ENCODE data around the gene ZBTB6. TPM values are rescaled to one million over a fixed set of nuclear protein-coding genes. Genes with fewer than 3 reads are reported as not detected.

The ZBTB6 gene
- total RNA-seq, 4 donors from 2014 or later: 6.9 to 9.6 (median 8.3) TPM

DNA sequence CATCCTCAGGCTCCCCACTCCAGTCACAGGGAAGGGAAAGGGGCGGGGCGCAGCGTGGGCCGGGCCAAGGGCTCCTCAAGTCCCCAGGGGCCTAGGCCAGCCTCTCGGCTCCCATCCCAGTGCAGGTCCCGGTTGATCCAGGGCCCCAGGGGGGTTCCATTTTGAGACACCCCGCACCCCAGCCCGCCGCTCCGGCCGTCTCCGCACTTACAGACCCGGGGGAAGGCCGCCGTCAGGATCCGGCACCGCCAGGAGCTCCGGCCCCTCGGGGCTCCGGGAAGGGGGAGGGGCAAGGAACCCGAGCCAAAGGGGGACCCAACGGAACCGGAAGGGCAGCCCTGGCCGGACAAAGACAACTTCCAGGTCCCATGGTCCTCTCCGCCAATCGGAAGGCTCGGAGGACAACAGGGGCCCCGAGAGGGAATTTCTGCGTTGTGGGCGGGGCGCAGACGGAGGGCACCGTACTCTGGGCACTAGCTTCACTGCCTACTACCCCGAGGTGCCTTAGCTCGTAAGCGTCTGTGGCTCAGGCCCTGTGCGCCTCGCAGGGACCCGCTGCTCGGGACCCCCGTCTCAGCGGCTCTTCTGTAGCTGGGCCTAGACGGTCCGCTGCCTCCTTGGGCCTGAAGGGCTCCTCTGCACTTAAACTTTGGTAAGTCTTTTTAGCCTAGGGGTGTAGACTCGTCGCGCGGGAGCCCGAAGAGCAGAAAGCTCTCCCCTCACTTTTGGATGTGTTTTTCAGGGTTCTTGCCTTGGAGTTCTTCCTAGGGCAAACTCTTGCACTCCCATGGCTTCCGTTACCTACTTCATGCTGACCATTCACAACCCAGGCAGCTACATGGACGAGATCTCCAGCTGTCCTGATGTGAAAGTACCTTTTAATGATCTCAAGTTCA lies 18.4 kb upstream of the ZBTB6 start, which contains the start of gene ZBTB26:
TSS of gene ZBTB26 (minus strand) at position 287 of the 896 bp plus-strand sequence. CDS start 11,578 bp downstream, outside the sequence.
- WGBS, 2 donors: 0% methylated on average over 30 to 35 of the region's 51 CpGs
- peak; percentile 93 to 98 for DNase-seq (ENCODE audit: low spot score in 2 of 2)
- peak within 1 kb of the TSS; percentile 69 for H3K4me3 ChIP-seq (ENCODE audit: low read depth, poor library complexity, severe bottlenecking)
- no peak for TF ChIP-seq POLR2A (IDR thresholded peaks at IDR 0.05)
- TF ChIP-seq, protein P1, sequence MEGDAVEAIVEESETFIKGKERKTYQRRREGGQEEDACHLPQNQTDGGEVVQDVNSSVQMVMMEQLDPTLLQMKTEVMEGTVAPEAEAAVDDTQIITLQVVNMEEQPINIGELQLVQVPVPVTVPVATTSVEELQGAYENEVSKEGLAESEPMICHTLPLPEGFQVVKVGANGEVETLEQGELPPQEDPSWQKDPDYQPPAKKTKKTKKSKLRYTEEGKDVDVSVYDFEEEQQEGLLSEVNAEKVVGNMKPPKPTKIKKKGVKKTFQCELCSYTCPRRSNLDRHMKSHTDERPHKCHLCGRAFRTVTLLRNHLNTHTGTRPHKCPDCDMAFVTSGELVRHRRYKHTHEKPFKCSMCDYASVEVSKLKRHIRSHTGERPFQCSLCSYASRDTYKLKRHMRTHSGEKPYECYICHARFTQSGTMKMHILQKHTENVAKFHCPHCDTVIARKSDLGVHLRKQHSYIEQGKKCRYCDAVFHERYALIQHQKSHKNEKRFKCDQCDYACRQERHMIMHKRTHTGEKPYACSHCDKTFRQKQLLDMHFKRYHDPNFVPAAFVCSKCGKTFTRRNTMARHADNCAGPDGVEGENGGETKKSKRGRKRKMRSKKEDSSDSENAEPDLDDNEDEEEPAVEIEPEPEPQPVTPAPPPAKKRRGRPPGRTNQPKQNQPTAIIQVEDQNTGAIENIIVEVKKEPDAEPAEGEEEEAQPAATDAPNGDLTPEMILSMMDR (IDR thresholded peaks at IDR 0.05): no peak
- intact Hi-C loops (cut with DNase I; ENCODE audit: low total_unique reads): no loop called here

GRCh38 chr9:122930541-122931225 lies 17.6 kb upstream of the ZBTB6 start:
- 24 to 26% methylated on average over 9 to 10 of the region's 10 CpGs for WGBS, 2 donors
- DNase-seq (ENCODE audit: low spot score in 2 of 2): no peak
- H3K4me3 ChIP-seq (ENCODE audit: low read depth, poor library complexity, severe bottlenecking): peak overlapping the region; percentile 69
- TF ChIP-seq, protein P1 (IDR thresholded peaks at IDR 0.05): no peak
- TF ChIP-seq POLR2A (IDR thresholded peaks at IDR 0.05): no peak
- intact Hi-C loops (cut with DNase I; ENCODE audit: low total_unique reads): no loop called here

DNA sequence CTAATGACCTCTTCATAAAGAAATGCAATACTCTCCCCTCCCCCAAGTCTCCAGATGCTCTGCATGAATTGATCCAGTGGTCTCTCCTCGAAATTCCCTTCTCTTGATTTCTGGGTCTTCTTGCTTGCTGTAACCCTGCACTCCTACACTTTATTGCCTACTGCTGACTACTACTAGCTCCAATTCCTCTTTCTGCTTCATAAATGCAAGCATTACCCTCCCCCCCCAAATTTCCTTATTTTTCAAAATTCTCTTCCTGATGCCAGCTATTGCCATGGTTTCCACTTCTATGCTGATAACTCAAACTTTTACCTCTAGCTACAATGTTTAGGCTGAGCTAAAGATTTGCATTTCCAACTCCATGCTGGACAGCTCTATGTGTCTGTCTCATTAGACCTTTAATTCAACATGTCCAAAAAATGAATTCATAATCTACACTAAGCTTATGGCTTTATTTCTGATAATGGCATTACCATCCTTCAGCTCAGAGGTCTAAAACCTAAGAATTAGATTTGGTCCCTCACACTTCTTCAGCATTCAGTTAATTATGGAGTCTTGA lies 16.8 kb upstream of the ZBTB6 start:
- no peak overlapping the region for H3K4me3 ChIP-seq (ENCODE audit: low read depth, poor library complexity, severe bottlenecking)
- intact Hi-C loops (cut with DNase I; ENCODE audit: low total_unique reads): no loop called here
- no peak for DNase-seq (ENCODE audit: low spot score in 2 of 2)
- TF ChIP-seq, protein P1 (IDR thresholded peaks at IDR 0.05): no peak
- TF ChIP-seq POLR2A (IDR thresholded peaks at IDR 0.05): no peak
- WGBS, 2 donors: 76 to 88% methylated on average over 1 of the region's 1 CpG

DNA sequence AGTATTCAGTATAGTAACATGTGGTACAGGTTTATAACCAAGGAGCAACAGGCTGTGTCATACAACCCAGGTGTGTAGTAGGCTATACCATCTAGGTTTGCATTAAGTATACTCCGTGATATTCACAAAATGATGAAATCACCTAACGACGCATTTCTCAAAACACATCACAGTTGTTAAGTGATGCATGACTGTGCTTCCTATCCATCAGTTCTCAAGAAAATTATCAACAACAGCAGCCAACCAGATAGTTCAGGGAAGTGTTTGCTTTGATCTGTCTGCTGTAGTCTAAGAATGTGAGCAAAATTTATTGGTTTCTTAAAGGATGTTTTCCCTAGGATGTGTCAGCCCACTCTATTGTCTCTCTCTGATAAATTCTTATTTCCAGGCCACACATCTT lies 10.8 kb upstream of the ZBTB6 start:
- TF ChIP-seq POLR2A (IDR thresholded peaks at IDR 0.05): no peak
- TF ChIP-seq, protein P1 (IDR thresholded peaks at IDR 0.05): no peak
- DNase-seq (ENCODE audit: low spot score in 2 of 2): no peak
- 94 to 95% methylated on average over 3 of the region's 3 CpGs for WGBS, 2 donors
- intact Hi-C loops (cut with DNase I; ENCODE audit: low total_unique reads): no loop called here
- no peak overlapping the region for H3K4me3 ChIP-seq (ENCODE audit: low read depth, poor library complexity, severe bottlenecking)

DNA sequence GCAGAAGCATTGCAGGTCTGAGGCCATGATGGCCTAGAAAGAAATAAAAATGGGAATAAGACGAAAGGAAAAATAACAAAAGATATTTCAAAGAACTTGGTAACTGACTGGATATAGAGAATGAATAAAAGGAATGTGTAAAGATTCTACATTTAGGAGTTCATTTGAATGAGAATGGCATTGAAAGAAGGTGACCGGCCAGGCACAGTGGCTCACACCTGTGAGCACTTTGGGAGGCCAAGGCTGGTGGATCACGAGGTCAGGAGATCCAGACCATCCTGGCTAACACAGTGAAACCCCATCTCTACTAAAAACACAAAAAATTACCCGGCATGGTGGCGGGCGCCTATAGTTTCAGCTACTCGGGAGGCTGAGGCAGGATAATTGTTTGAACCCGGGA lies 9.6 kb upstream of the ZBTB6 start:
- intact Hi-C loops (cut with DNase I; ENCODE audit: low total_unique reads): no loop called here
- no peak overlapping the region for H3K4me3 ChIP-seq (ENCODE audit: low read depth, poor library complexity, severe bottlenecking)
- no peak for DNase-seq (ENCODE audit: low spot score in 2 of 2)
- no peak for TF ChIP-seq POLR2A (IDR thresholded peaks at IDR 0.05)
- TF ChIP-seq, protein P1 (IDR thresholded peaks at IDR 0.05): no peak
- WGBS, 2 donors: 89 to 94% methylated on average over 8 of the region's 8 CpGs

Measured in lower leg skin (tissue), 4 donors.